CD8-positive, alpha-beta memory T cell (primary cell): ENCODE measurements around the gene PARP16. TPM values are rescaled to one million over a fixed set of nuclear protein-coding genes. Genes with fewer than 3 reads are reported as not detected.

Experiments
- CTCF ChIA-PET: fragments of 350-600 bp; sonication (Branson Sonifier 250); formaldehyde crosslinking; loops from one replicate; lab custom pipeline; 2021; ENCODE audit warnings: antibody characterized with exemption; lab: Charles Lee
- POLR2A ChIA-PET: fragments of 350-600 bp; sonication (Branson Sonifier 250); formaldehyde crosslinking; loops from one replicate; lab custom pipeline; 2021; ENCODE audit warnings: antibody characterized with exemption; lab: Charles Lee
- DNase-seq, 5 donors: peaks; one replicate each; pipeline versions ENCODE4 v3.0.0 to v3.0.0-alpha.2; 2020 to 2022; ENCODE audit warnings: mixed read lengths in 1 of 5
- H3K27ac ChIP-seq: one replicate; pipeline ENCODE4 v1.7.0; 2013; ENCODE audit warnings: low read depth, mild to moderate bottlenecking, low read length, moderate library complexity
- H3K27me3 ChIP-seq: 2 replicates; pipeline ENCODE4 v1.7.0; 2013; ENCODE audit warnings: low read length, mild to moderate bottlenecking; ENCODE audit not compliant: insufficient read depth, poor library complexity, severe bottlenecking
- H3K36me3 ChIP-seq: 2 replicates; pipeline ENCODE4 v1.7.0; 2013; ENCODE audit warnings: mild to moderate bottlenecking, low read length, moderate library complexity; ENCODE audit not compliant: insufficient read depth
- H3K4me1 ChIP-seq: 2 replicates; pipeline ENCODE4 v1.7.0; 2013; ENCODE audit warnings: mild to moderate bottlenecking, low read length, moderate library complexity; ENCODE audit not compliant: insufficient read depth
- H3K4me3 ChIP-seq: 2 replicates; pipeline ENCODE4 v1.7.0; 2013; ENCODE audit warnings: mild to moderate bottlenecking, low read length
- H3K9me3 ChIP-seq: 2 replicates; pipeline ENCODE4 v1.7.0; 2013; ENCODE audit warnings: mild to moderate bottlenecking, low read length
- H3K27ac Mint-ChIP-seq, 8 donors: one replicate each; pipeline ENCODE4 v1.8.0; 2020 to 2021; ENCODE audit warnings: mixed read lengths in 8 of 8, mild to moderate bottlenecking in 6 of 8, inconsistent platforms in 3 of 8, moderate library complexity in 3 of 8
- H3K27me3 Mint-ChIP-seq, 2 donors: one replicate each; pipeline ENCODE4 v1.8.0; 2020 to 2021; ENCODE audit warnings: mixed read lengths in 2 of 2, mild to moderate bottlenecking in 1 of 2, moderate library complexity in 1 of 2
- H3K36me3 Mint-ChIP-seq, 3 donors: one replicate each; pipeline ENCODE4 v1.8.0; 2020 to 2021; ENCODE audit warnings: mixed read lengths in 3 of 3, inconsistent platforms in 1 of 3, mild to moderate bottlenecking in 1 of 3
- H3K4me1 Mint-ChIP-seq, 3 donors: one replicate each; pipeline ENCODE4 v1.8.0; 2020 to 2021; ENCODE audit warnings: mixed read lengths in 3 of 3, inconsistent platforms in 1 of 3, mild to moderate bottlenecking in 1 of 3
- H3K4me3 Mint-ChIP-seq, 7 donors: one replicate each; pipeline ENCODE4 v1.8.0; 2020 to 2021; ENCODE audit warnings: mixed read lengths in 7 of 7, mild to moderate bottlenecking in 6 of 7, moderate library complexity in 4 of 7, inconsistent platforms in 2 of 7
- H3K9me3 Mint-ChIP-seq, 5 donors: one replicate each; pipeline ENCODE4 v1.8.0; 2020 to 2022; ENCODE audit warnings: mixed read lengths in 5 of 5, mild to moderate bottlenecking in 3 of 5, moderate library complexity in 2 of 5, inconsistent platforms in 1 of 5
- polyA plus RNA-seq: library from polyadenylated mRNA; unstranded; fragments of 300-500 nt; fragmentation: Illumina TruSeq; gene quantifications from one replicate; pipeline ENCODE4 v1.2.3, GENCODE V29; 2021
- total RNA-seq, 2 experiments: library from RNA; stranded (reverse); gene quantifications; one replicate each; pipeline ENCODE4 v1.2.3, GENCODE V29; 2021

The PARP16 gene
- total and polyA plus RNA-seq, 3 experiments from 2014 or later: 14.1 to 30.9 (median 14.7) TPM

- Mint-ChIP-seq H3K9me3 (peaks cover 0 to 1% (median 0%) of the 10 kb centered on the region in 5 donors), H3K36me3 (no peaks in the 10 kb centered on the region), H3K4me3 (no peak within 1 kb of the TSS), H3K27ac (no peak within 1 kb of the TSS), H3K27me3 (peaks cover 2 to 11% of the 10 kb centered on the region in 2 donors), H3K4me1 (no peaks in the 10 kb centered on the region)
- no peak for DNase-seq
- H3K9me3 ChIP-seq: no peaks in the 10 kb centered on the region
- ChIA-PET POLR2A (no interaction called here), CTCF (no interaction called here)
- H3K4me3 ChIP-seq: no peak within 1 kb of the TSS
- no peak within 1 kb of the TSS for H3K27ac ChIP-seq
- H3K27me3 ChIP-seq: no peaks in the 10 kb centered on the region
- H3K4me1 ChIP-seq: no peaks in the 10 kb centered on the region
- H3K36me3 ChIP-seq: no peaks in the 10 kb centered on the region
Observed at GRCh38 chr15:65210770-65211481, 75.8 kb downstream of the PARP16 start, which contains the start of gene CILP. CILP (minus strand) TSS chr15:65211473; CDS start chr15:65209755, 1,718 bp downstream.

GRCh38 chr15:65209701-65210643 lies 76.7 kb downstream of the PARP16 start:
- Mint-ChIP-seq H3K9me3 (peaks cover 0 to 1% (median 0%) of the 10 kb centered on the region in 5 donors), H3K36me3 (no peaks in the 10 kb centered on the region), H3K4me1 (no peaks in the 10 kb centered on the region), H3K27ac (no peak overlapping the region), H3K4me3 (no peak overlapping the region), H3K27me3 (peaks cover 3 to 11% of the 10 kb centered on the region in 2 donors)
- Histone ChIP-seq H3K4me1 (no peaks in the 10 kb centered on the region), H3K4me3 (no peak overlapping the region), H3K27me3 (no peaks in the 10 kb centered on the region), H3K27ac (no peak overlapping the region), H3K36me3 (no peaks in the 10 kb centered on the region), H3K9me3 (no peaks in the 10 kb centered on the region)
- ChIA-PET CTCF (no interaction called here), POLR2A (no interaction called here)
- DNase-seq: no peak

GRCh38 chr15:65208647-65209046 lies 78.0 kb downstream of the PARP16 start:
- Histone ChIP-seq H3K9me3 (no peaks in the 10 kb centered on the region), H3K27ac (no peak overlapping the region), H3K4me3 (no peak overlapping the region), H3K4me1 (no peaks in the 10 kb centered on the region), H3K27me3 (no peaks in the 10 kb centered on the region), H3K36me3 (no peaks in the 10 kb centered on the region)
- Mint-ChIP-seq H3K27me3 (peaks cover 5 to 11% of the 10 kb centered on the region in 2 donors), H3K9me3 (peaks cover 0 to 1% (median 0%) of the 10 kb centered on the region in 5 donors), H3K4me1 (no peaks in the 10 kb centered on the region), H3K27ac (no peak overlapping the region), H3K4me3 (no peak overlapping the region), H3K36me3 (no peaks in the 10 kb centered on the region)
- DNase-seq: no peak
- ChIA-PET CTCF (interaction anchor here (1.2 kb wide), 2 partner anchors 13 to 78 kb away, joined by 3 to 4 read pairs; partner anchors contain the start of gene PARP16), POLR2A (interaction anchor here (0.6 to 0.7 kb wide), 2 partner anchors 73 to 733 kb away, joined by 3 to 5 read pairs; no protein-coding TSS in a partner anchor)

Other genes with a start within 250 kb of the PARP16 start
- gene SLC51B, start 241.5 kb downstream of the PARP16 start, total RNA-seq: not detected
- gene SLC51B, start 241.5 kb downstream of the PARP16 start, polyA plus RNA-seq: not detected
- not detected for gene RASL12, start 218.9 kb downstream of the PARP16 start, total RNA-seq
- gene RASL12, start 218.9 kb downstream of the PARP16 start, polyA plus RNA-seq: not detected
- not detected for gene KBTBD13, start 210.1 kb downstream of the PARP16 start, total RNA-seq
- not detected for gene KBTBD13, start 210.1 kb downstream of the PARP16 start, polyA plus RNA-seq
- 1 to 10 TPM; 3.5 TPM for gene UBAP1L, start 171.7 kb downstream of the PARP16 start, total RNA-seq
- gene UBAP1L, start 171.7 kb downstream of the PARP16 start, polyA plus RNA-seq: 0.45 TPM
- 10 to 100 TPM; 33.6 to 39.6 TPM for gene PDCD7, start 153.1 kb downstream of the PARP16 start, total RNA-seq
- 21.7 TPM for gene PDCD7, start 153.1 kb downstream of the PARP16 start, polyA plus RNA-seq
- 10 to 100 TPM; 60.5 to 65.6 TPM for gene CLPX, start 101.5 kb downstream of the PARP16 start, total RNA-seq
- gene CLPX, start 101.5 kb downstream of the PARP16 start, polyA plus RNA-seq: 28.9 TPM
- under 1 TPM in 1 of 2 experiments, not detected in 1; 0.04 TPM for gene CILP, start 75.4 kb downstream of the PARP16 start, total RNA-seq
- gene CILP, start 75.4 kb downstream of the PARP16 start, polyA plus RNA-seq: 0.08 TPM
- gene RNU5A-1, start 9.2 kb upstream of the PARP16 start, total RNA-seq: not detected
- gene RNU5A-1, start 9.2 kb upstream of the PARP16 start, polyA plus RNA-seq: not detected
- gene RNU5B-1, start 17.8 kb upstream of the PARP16 start, total RNA-seq: not detected
- not detected for gene RNU5B-1, start 17.8 kb upstream of the PARP16 start, polyA plus RNA-seq
- not detected for gene IGDCC3, start 91.1 kb upstream of the PARP16 start, total RNA-seq
- not detected for gene IGDCC3, start 91.1 kb upstream of the PARP16 start, polyA plus RNA-seq
- gene IGDCC4, start 136.1 kb upstream of the PARP16 start, total RNA-seq: under 1 TPM; 0.35 to 0.51 TPM
- not detected for gene IGDCC4, start 136.1 kb upstream of the PARP16 start, polyA plus RNA-seq
- 10 to 100 TPM; 31.1 to 33.8 TPM for gene DPP8, start 230.8 kb upstream of the PARP16 start, total RNA-seq
- 52.9 TPM for gene DPP8, start 230.8 kb upstream of the PARP16 start, polyA plus RNA-seq
- gene HACD3, start 243.6 kb upstream of the PARP16 start, total RNA-seq: 10 to 100 TPM; 46.1 to 51.4 TPM
- 40.3 TPM for gene HACD3, start 243.6 kb upstream of the PARP16 start, polyA plus RNA-seq